Heart right ventricle (tissue), 16 donors: Measurements from ENCODE around the gene PHLPP1. TPM values are rescaled to one million over a fixed set of nuclear protein-coding genes. Genes with fewer than 3 reads are reported as not detected.

Source experiments
- ATAC-seq, 8 donors: fragments of 200-7000 bp; cut with Tn5 transposase; one replicate each; pipeline ENCODE4 v1.9.1; 2020; ENCODE audit warnings: mild to moderate bottlenecking in 8 of 8, moderate library complexity in 8 of 8, moderate number of reproducible peaks in 1 of 8
- DNase-seq, 2 donors: peaks; one replicate each; pipeline ENCODE4 v3.0.0-alpha.2; 2020
- H3K27ac ChIP-seq, 10 donors: fragments of 200-600 bp; sonication (generic) in 2 of 10; one replicate each; pipeline versions ENCODE4 v1.5.0 to v1.8.0; 2020 to 2022; ENCODE audit warnings: mild to moderate bottlenecking in 3 of 10
- H3K27me3 ChIP-seq, 7 donors: fragments of 200-600 bp; one replicate each; pipeline ENCODE4 v1.8.0; 2021 to 2022; ENCODE audit warnings: mild to moderate bottlenecking in 2 of 7
- H3K36me3 ChIP-seq, 9 donors: fragments of 200-600 bp; sonication (generic) in 1 of 9; one replicate each; pipeline versions ENCODE4 v1.5.0 to v1.8.0; 2020 to 2022; ENCODE audit warnings: mild to moderate bottlenecking in 2 of 9
- H3K4me1 ChIP-seq, 9 donors: fragments of 200-600 bp; sonication (generic) in 1 of 9; one replicate each; pipeline versions ENCODE4 v1.5.0 to v1.8.0; 2020 to 2022; ENCODE audit warnings: mild to moderate bottlenecking in 4 of 9
- H3K4me3 ChIP-seq, 10 donors: fragments of 200-600 bp; sonication (generic) in 2 of 10; one replicate each; pipeline versions ENCODE4 v1.5.0 to v1.8.0; 2020 to 2022; ENCODE audit warnings: mild to moderate bottlenecking in 7 of 10, moderate library complexity in 2 of 10
- H3K9me3 ChIP-seq, 11 donors: fragments of 200-600 bp in 10 of 11; sonication (generic) in 2 of 11; one replicate each; pipeline versions ENCODE4 v1.5.0 to v1.8.0; 2013 to 2022; ENCODE audit warnings: mild to moderate bottlenecking in 2 of 11, control low read depth in 1 of 11, moderate library complexity in 1 of 11
- WGBS, 2 donors: extraction: QIAGEN DNeasy Blood & Tissue Kit; methylation state at CpG; one replicate each; pipeline ENCODE4 v1.1.7; 2013; ENCODE audit warnings: inconsistent platforms in 1 of 2; 5-methylcytosine and 5-hydroxymethylcytosine counted together
- intact Hi-C, 10 donors: fragments of 100-400 bp; cut with DNase I; formaldehyde crosslinking; loops; one replicate each; pipeline versions ENCODE4 v1.11.1 to v1.14.2; 2022
- polyA plus RNA-seq, 2 donors: library from polyadenylated mRNA; stranded (reverse); fragments of 200-250 nt; gene quantifications; one replicate each; pipeline ENCODE4 v1.2.3, GENCODE V29; 2013
- total RNA-seq, 10 donors: library from RNA; stranded (reverse); fragmentation: NEBNext Ultra II Directional in 3 of 10; extraction: Animal tissue kit (Norgen Biotek cat#: 25700) in 3 of 10; gene quantifications; one replicate each; pipeline versions ENCODE4 v1.2.1 to v1.2.4, GENCODE V29; 2021 to 2023
- TF ChIP-seq, protein P1 (sequence below), 9 donors: fragments of 200-600 bp; sonication (generic) in 2 of 9; IDR thresholded peaks; one replicate each; pipeline versions ENCODE4 v1.5.0 to v1.8.0; 2021 to 2022; ENCODE audit warnings: antibody characterized with exemption in 9 of 9, mild to moderate bottlenecking in 5 of 9, moderate library complexity in 1 of 9
- donor health status: Arrhythmogenic right ventricular cardiomyopathy.
- donor health status: ischemic (EF 13 %, LVEDD 7.1; RV severe dilation, severe dysfunction).
- donor health status: healthy with polysubstance abuse.
- donor health status: DM: no; HTN: yes; CAD: no.
- donor health status: DM: no; HTN: no; CAD: no.
- donor health status: ischemic (EF 25% LVEDD 6.9; RV normal size, moderate dysfunction).
- donor health status: ischemic (EF 25% LVEDD 5.7; RV mildly dilated, moderate dysfunction).
- donor health status: healthy.
- donor health status: DM: yes; HTN: yes; CAD: no.
- donor health status: Ischemic cardiomyopathy.
- donor health status: ischemic (EF 35%, LVEDD 5.7; RV mildly dilated, moderate dysfunction).
- donor health status: nonischemic (EF 11% LVEDD 7.7; RV severe dilation, severe dysfunction).
- donor health status: DM: yes; HTN: yes; CAD: no.
- donor health status: PGD.
- donor health status: ischemic (EF 29% LVEDD 5.4; RV normal size, mild dysfunction).
- donor health status: nonischemic (EF 23%, LVEDD 6.1; RV moderate dilation, normal function).

The PHLPP1 gene
- total and polyA plus RNA-seq, 12 donors = 1.8 to 10.7 (median 8.0) TPM

DNA sequence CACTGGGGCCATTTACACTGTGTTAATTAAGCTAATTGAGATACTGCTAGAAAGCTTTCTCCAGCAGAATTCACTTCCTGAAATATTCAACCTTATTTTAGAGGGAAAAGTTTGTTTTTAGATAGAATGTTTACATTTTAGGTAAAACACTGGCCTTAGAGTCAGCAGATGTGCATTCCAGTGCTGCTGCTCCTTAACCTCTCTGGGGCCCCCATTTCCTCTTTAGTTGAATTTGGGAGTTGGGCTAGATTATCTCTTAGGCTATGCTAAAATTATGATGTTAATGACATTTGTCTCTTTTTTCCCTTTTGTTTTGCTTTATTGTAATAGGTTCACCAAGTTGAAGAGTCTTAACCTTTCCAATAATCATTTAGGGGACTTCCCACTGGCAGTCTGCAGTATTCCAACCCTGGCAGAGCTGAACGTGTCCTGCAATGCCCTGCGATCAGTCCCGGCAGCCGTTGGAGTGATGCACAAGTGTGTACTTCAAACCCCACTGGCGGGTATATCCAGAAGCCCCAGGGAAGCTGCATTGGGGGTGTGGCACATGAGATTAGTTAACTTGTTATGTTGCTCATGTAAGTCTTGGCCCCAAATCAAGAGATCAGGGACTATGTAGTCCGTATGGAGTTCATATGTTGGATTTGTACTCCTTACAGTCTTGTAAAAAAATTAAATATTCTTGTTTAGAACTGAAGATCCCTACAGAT is 179.5 kb downstream of the PHLPP1 start:
- TF ChIP-seq, protein P1, sequence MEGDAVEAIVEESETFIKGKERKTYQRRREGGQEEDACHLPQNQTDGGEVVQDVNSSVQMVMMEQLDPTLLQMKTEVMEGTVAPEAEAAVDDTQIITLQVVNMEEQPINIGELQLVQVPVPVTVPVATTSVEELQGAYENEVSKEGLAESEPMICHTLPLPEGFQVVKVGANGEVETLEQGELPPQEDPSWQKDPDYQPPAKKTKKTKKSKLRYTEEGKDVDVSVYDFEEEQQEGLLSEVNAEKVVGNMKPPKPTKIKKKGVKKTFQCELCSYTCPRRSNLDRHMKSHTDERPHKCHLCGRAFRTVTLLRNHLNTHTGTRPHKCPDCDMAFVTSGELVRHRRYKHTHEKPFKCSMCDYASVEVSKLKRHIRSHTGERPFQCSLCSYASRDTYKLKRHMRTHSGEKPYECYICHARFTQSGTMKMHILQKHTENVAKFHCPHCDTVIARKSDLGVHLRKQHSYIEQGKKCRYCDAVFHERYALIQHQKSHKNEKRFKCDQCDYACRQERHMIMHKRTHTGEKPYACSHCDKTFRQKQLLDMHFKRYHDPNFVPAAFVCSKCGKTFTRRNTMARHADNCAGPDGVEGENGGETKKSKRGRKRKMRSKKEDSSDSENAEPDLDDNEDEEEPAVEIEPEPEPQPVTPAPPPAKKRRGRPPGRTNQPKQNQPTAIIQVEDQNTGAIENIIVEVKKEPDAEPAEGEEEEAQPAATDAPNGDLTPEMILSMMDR (IDR thresholded peaks at IDR 0.05) = no peak
- no peak for DNase-seq
- no peaks in the 10 kb centered on the region for H3K27me3 ChIP-seq
- 57 to 68% methylated on average over 6 of the region's 6 CpGs for WGBS, 2 donors
- no peaks in the 10 kb centered on the region for H3K9me3 ChIP-seq
- ATAC-seq = no peak
- intact Hi-C loops = no loop called here
- no peak overlapping the region for H3K4me3 ChIP-seq
- H3K27ac ChIP-seq = no peak overlapping the region
- H3K4me1 ChIP-seq = no peaks in the 10 kb centered on the region
- H3K36me3 ChIP-seq = peaks cover 0 to 46% (median 0%) of the 10 kb centered on the region in 9 donors

DNA sequence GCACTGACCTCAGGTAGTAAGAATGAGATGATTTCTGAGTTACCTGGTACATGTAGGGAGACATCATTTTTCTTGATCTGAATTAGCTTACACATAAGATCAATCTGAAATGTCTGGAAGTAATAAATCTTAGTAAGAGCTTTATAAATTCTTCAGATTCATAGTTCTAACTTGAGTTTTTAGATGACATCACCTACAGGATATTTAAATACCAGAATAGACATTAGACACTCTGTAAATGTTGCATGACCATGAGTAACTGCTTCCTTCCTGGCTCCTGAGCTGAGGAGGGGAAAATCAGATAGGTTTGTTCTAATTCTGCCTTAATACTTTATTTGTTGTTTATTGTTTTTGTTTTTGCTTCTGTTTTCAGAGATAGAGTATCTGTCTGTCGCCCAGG is 181.8 kb downstream of the PHLPP1 start:
- WGBS, 2 donors = 85 to 95% methylated on average over 1 of the region's 1 CpG
- no peaks in the 10 kb centered on the region for H3K27me3 ChIP-seq
- no peak for DNase-seq
- intact Hi-C loops = no loop called here
- no peak for ATAC-seq
- peaks cover 0 to 53% (median 2%) of the 10 kb centered on the region in 9 donors for H3K36me3 ChIP-seq
- H3K27ac ChIP-seq = no peak overlapping the region
- TF ChIP-seq, protein P1 (IDR thresholded peaks at IDR 0.05) = no peak
- H3K4me3 ChIP-seq = no peak overlapping the region
- H3K4me1 ChIP-seq = no peaks in the 10 kb centered on the region
- no peaks in the 10 kb centered on the region for H3K9me3 ChIP-seq

DNA sequence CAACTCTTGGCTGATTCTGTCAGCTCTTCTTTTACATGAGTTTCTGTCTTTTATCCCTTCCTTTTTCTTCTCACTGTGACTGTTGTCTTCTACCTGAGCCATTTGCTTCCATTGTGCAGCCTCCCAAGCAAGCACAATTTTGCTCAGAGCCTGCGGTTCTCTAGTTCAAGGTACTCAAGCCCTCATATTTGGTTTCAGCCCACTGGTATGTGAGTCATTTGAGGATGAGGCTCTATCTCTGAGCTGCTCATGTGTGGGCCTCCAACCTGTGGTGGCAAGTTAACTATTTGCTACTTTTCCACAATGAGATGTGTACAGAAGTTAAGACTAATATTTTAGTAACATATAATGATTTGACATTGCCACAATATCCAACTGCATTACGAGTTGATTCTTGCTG is 183.0 kb downstream of the PHLPP1 start:
- intact Hi-C loops = no loop called here
- Histone ChIP-seq H3K27ac (no peak overlapping the region), H3K4me1 (peaks cover 0 to 7% (median 0%) of the 10 kb centered on the region in 9 donors), H3K36me3 (peaks cover 0 to 65% (median 5%) of the 10 kb centered on the region in 9 donors), H3K9me3 (no peaks in the 10 kb centered on the region), H3K4me3 (no peak overlapping the region), H3K27me3 (no peaks in the 10 kb centered on the region)
- ATAC-seq (no peak), DNase-seq (no peak)
- TF ChIP-seq, protein P1 (IDR thresholded peaks at IDR 0.05) = no peak
- WGBS, 2 donors = 93 to 96% methylated on average over 2 of the region's 2 CpGs

DNA sequence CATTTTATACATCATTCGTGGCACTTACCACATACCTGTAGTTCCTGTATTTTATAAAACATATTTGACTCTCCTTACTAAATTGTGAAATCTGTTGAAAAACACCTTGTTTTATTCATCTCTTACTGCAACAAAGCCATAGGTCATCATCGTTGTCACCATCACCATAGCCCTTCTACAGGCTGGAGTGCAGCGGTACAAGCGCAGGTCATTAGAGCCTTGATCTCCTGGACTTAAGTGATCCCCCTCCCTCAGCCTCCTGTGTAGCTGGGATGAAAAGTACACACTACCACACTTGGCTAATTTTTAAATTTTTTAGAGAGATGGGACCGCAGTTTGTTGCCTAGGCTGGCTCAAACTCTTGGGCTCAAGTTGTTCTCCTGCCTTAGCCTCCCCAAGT is 184.2 kb downstream of the PHLPP1 start:
- H3K9me3 ChIP-seq = no peaks in the 10 kb centered on the region
- WGBS, 2 donors = 98 to 99% methylated on average over 5 of the region's 5 CpGs
- intact Hi-C loops = no loop called here
- H3K36me3 ChIP-seq = peaks cover 0 to 77% (median 7%) of the 10 kb centered on the region in 9 donors
- no peak overlapping the region for H3K4me3 ChIP-seq
- H3K27me3 ChIP-seq = no peaks in the 10 kb centered on the region
- no peak overlapping the region for H3K27ac ChIP-seq
- TF ChIP-seq, protein P1 (IDR thresholded peaks at IDR 0.05) = no peak
- peaks cover 0 to 7% (median 0%) of the 10 kb centered on the region in 9 donors for H3K4me1 ChIP-seq
- no peak for DNase-seq
- ATAC-seq = no peak
